ENCODE measurements around the gene GSTK1.

DNA sequence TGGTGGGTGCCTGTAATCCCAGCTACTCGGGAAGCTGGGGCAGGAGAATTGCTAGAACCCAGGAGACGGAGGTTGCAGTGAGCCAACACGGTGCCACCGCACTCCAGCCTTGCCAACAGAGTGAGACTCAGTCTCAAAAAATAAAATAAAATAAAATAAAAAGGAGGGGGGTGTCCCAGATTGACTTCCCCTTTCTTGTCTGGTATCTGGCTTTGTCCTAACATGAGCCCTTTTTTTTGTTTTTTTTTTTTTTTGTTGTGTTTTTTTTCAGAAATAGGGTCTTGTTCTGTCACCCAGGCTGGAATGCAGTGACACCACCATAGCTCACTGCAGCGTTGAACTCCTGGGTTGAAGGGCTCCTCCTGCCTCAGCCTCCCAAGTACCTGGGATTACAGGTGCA, 29.6 kb downstream of the GSTK1 start:
- TF ChIP-seq MAFK (IDR thresholded peaks at IDR 0.05; ENCODE audit: low read depth, low read length): no peak
- TF ChIP-seq KDM5A (IDR thresholded peaks at IDR 0.05; ENCODE audit: low read length): no peak
- no peak for TF ChIP-seq POLR2A (IDR thresholded peaks at IDR 0.05; ENCODE audit: control extremely low read depth in 1 of 2, low read depth in 2 of 2, low read length in 2 of 2)
- TF ChIP-seq BCL11A (IDR thresholded peaks at IDR 0.05; ENCODE audit: low read depth in 2 of 2, low read length in 2 of 2): no peak
- TF ChIP-seq, protein P1, sequence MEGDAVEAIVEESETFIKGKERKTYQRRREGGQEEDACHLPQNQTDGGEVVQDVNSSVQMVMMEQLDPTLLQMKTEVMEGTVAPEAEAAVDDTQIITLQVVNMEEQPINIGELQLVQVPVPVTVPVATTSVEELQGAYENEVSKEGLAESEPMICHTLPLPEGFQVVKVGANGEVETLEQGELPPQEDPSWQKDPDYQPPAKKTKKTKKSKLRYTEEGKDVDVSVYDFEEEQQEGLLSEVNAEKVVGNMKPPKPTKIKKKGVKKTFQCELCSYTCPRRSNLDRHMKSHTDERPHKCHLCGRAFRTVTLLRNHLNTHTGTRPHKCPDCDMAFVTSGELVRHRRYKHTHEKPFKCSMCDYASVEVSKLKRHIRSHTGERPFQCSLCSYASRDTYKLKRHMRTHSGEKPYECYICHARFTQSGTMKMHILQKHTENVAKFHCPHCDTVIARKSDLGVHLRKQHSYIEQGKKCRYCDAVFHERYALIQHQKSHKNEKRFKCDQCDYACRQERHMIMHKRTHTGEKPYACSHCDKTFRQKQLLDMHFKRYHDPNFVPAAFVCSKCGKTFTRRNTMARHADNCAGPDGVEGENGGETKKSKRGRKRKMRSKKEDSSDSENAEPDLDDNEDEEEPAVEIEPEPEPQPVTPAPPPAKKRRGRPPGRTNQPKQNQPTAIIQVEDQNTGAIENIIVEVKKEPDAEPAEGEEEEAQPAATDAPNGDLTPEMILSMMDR (IDR thresholded peaks at IDR 0.05; ENCODE audit: control extremely low read depth in 1 of 3, insufficient read depth in 1 of 3, low read depth in 1 of 3, low read length in 3 of 3): no peak
- no peak for TF ChIP-seq CEBPB (IDR thresholded peaks at IDR 0.05; ENCODE audit: low read depth, low read length)
- no peak for TF ChIP-seq NRF1 (IDR thresholded peaks at IDR 0.05; ENCODE audit: low read depth, low read length)
- no peak for TF ChIP-seq RAD21 (IDR thresholded peaks at IDR 0.05 in 1 of 2, conservative IDR thresholded peaks at IDR 0.05 in 1 of 2; ENCODE audit: low read depth in 2 of 2, low read length in 2 of 2)
